ENCODE measurements around the gene RBM15B. TPM values are rescaled to one million over a fixed set of nuclear protein-coding genes. Genes with fewer than 3 reads are reported as not detected.
"Not testable (repeated sequence)": the region's sequence is repeated elsewhere in the genome, so short reads cannot be mapped to it uniquely, and the experiment has no call there.

RBM15B gene
- total RNA-seq, 2 donors from 2014 or later, result 12.6 to 22.9 TPM

DNA sequence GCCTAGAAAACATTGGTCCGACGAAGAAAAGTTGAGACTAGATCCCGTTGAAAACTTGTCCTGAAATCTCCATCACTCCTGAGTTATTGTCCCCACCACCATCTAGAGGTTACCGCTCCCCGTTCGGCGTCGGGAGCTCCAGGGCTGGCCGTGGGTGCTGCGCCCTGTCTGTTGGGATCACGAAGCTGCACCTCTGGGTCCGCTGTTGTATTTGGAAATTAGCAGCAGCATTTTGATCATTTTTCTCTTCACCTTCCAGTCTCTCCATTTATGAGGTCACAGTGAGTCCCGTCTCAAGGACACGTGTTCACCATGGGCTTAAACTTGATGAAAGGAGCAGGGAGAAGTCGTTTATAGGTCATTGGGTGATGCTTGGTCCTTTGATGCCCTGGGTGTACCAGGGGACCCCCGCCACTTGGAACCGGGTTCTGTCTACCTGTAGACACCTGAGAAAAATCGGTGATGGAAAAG lies 5.4 kb upstream of the RBM15B start:
- Mint-ChIP-seq H3K27ac (peak overlapping the region; percentile 99), H3K9me3 (no peaks in the 10 kb centered on the region), H3K36me3 (peaks cover 31 to 40% of the 10 kb centered on the region in 2 donors)
- ATAC-seq (no peak), DNase-seq (ENCODE audit: low spot score in 2 of 2) (no peak)

DNA sequence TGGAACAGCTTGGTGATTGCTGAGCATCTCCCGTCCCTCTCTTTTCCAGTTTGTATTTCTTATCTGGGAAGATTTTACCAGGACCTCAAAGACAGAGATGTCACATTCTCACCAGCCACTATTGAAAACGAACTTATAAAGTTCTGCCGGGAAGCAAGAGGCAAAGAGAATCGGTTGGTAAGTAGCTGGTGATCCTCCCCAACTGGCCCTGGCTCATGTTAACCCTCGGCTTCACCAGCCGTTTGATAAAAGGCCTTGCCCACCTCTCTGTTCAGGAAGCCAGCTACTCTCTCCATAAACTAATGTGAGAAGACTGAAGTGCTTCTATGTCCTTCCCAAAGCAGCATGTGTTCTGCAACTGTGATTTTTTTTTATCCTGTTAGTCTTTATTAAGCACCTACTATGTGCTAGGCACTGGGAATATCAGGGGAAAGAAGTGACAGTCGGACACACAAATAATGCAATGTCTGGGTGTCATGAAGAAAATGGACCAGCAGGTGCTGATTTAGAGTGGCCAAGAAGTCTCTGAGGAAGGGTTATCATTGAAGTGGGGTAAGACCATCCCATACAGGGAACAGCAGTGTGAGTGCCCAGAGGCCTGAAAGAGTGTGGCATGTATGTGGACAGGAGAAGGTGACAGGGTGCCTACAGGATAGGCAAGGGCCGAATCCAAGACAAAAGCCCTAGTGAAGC lies 4.8 kb upstream of the RBM15B start:
- DNase-seq (ENCODE audit: low spot score in 2 of 2) (no peak), ATAC-seq (no peak)
- peaks cover 31 to 40% of the 10 kb centered on the region in 2 donors for H3K36me3 Mint-ChIP-seq
- H3K27ac Mint-ChIP-seq, result peak overlapping the region; percentile 99
- H3K9me3 Mint-ChIP-seq, result no peaks in the 10 kb centered on the region

DNA sequence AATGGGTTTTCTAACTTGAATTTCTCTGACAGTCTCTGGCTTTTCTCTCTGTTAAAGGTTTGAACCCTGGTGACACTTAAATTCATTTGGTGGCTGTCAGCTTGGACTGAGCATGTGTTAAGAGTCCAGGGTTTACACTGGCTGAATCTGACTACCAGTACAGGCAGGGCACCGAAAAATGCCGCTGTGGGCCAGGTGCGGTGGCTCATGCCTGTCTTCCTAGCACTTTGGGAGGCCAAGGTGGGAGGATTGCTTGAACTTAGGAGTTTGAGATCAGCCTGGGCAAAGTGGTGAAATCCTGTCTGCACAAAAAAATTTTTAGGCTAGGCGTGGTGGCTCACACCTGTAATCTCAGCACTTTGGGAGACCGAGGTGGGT lies 4.2 kb upstream of the RBM15B start:
- DNase-seq (ENCODE audit: low spot score in 2 of 2) (no peak), ATAC-seq (no peak)
- H3K27ac Mint-ChIP-seq, result peak overlapping the region in 1 of 2 donors; percentile 99
- H3K9me3 Mint-ChIP-seq, result no peaks in the 10 kb centered on the region
- peaks cover 31 to 40% of the 10 kb centered on the region in 2 donors for H3K36me3 Mint-ChIP-seq

DNA sequence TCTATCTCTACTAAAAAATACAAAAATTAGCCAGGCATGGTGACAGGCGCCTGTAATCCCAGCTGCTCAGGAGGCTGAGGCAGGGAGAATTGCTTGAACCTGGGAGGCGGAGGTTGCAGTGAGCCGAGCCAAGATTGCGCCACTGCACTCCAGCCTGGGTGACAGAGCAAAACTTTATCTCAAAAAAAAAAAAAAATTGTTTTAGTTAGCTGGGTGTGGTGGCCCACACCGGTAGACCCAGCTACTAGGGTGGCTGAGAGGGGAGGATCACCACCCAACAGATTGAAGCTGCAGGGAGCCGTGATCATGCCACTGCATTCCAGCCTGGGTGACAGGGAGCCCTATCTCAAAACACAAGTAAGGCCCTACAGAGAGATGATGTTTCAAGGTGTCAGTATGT lies 3.8 kb upstream of the RBM15B start:
- DNase-seq (ENCODE audit: low spot score in 2 of 2); H3K9me3 Mint-ChIP-seq; ATAC-seq; H3K27ac Mint-ChIP-seq: not testable (repeated sequence)
- peaks cover 33 to 40% of the 10 kb centered on the region in 2 donors for H3K36me3 Mint-ChIP-seq

DNA sequence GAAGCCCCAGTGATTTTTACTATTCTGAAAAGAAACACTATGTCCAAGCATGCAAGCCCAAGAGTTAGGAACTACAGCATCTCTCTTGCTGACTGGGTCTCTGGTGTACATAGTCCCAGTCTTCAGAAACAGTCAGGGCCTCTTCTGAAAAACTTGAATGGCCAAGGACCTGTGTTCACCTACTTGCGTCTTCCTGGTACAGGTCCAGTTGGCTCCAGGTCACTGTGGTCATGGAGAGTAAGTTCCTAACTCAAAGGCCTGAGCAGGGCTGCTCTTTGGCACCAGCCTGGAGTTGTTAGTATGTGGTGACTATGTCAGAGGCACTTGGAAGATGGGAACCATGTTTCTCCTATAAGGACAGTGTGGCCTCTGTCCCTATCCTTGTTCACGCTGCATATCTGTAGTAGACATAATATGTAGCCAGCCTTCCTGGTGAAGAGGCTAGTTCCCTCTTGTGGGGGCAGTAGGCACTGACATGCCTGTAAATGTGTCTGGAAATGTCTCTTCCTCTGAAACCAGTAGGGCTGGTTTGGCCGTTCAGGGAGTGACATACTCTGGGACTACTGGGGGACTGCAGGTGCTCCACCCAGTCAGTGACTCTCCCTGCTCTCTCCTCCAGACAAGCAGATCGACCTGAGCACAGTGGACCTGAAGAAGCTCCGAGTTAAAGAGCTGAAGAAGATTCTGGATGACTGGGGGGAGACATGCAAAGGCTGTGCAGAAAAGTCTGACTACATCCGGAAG lies 2.6 kb upstream of the RBM15B start:
- DNase-seq (ENCODE audit: low spot score in 2 of 2) (no peak), ATAC-seq (no peak)
- Mint-ChIP-seq H3K9me3 (no peaks in the 10 kb centered on the region), H3K36me3 (peaks cover 45 to 47% of the 10 kb centered on the region in 2 donors), H3K27ac (no peak overlapping the region)

DNA sequence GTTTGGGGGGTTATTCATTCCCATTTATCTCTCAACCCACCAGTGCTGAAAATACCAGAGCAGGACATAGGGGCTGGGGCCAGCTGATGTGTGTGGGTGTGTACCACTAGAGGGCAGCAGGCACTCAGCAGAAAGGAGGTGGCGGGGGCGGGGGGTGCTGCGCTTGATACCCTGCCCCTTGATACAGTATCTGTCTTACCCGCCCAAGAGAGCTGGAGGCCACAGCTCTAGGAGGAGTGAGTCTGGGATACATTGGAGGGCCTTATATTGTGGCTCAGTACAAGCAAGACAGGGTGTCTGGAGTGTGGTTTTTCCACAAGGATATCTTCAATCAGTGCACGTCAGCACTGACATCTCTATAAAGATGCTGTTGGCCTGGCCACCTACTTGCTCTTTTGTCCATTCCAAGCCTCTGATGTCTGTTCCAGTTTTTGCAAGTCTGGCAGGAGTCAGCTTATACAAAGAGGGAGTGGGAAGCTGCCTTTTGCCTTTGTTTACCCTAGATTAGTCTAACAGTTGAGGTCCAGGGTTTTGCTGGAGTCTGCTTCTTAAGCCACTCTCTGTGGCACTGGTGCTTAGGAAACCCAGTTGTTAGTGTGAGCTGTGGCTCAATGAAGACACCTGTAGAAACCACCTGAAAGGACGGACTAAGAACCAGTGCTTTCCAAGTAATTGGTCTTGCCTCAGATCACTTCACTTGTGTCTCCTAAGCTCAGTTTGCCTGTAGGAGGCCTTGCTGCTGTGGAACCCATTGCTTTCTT lies 1.5 kb upstream of the RBM15B start:
- DNase-seq (ENCODE audit: low spot score in 2 of 2) (peak in 1 of 2 donors; percentile 61), ATAC-seq (no peak)
- H3K27ac Mint-ChIP-seq, result peak overlapping the region; percentile 77 to 84
- peaks cover 47 to 48% of the 10 kb centered on the region in 2 donors for H3K36me3 Mint-ChIP-seq
- no peaks in the 10 kb centered on the region for H3K9me3 Mint-ChIP-seq

DNA sequence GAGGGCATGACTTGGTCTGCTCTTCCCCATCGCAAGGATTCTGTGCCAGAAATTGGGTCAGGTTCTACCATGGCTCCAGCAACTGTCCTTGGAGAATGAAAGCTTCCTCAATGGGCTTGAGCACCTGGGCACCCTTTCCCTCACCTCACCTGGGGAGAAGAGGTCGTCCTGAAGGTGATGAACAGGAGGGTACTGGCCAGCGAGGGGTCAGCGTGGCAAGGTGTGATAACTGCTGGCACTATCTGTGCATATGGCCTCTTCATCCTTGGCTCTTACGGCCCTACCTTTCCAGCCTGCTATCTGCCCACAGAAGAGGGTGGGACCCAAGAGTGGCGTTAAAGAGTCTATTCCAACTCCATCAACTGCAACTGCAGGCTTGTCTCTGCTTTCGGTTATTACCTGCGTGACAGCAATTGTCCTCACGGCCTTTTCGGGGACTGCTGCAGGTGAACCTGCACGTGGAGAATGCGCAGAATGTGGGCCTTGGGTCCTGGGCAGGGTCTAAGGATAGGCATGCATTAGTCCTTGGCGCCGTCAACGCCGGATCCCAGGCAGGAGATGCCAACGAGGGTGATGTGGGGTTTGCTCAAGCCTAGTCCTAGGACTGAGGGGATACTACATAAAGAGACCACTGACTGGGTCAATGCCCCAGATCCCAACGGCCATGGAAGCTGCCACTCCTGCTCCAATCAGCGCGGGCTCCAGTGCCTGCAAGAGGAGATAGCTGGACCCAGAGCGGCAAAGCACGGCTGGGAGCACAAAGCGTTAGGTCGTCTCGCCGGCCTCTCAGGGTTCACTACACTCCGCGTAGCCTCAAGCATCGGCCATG lies 625 bp upstream of the RBM15B start:
- Mint-ChIP-seq H3K36me3 (peaks cover 45 to 49% of the 10 kb centered on the region in 2 donors), H3K27ac (peak overlapping the region; percentile 65 to 84), H3K9me3 (no peaks in the 10 kb centered on the region)
- no peak for DNase-seq (ENCODE audit: low spot score in 2 of 2)
- ATAC-seq, result peak; percentile 4 to 25

DNA sequence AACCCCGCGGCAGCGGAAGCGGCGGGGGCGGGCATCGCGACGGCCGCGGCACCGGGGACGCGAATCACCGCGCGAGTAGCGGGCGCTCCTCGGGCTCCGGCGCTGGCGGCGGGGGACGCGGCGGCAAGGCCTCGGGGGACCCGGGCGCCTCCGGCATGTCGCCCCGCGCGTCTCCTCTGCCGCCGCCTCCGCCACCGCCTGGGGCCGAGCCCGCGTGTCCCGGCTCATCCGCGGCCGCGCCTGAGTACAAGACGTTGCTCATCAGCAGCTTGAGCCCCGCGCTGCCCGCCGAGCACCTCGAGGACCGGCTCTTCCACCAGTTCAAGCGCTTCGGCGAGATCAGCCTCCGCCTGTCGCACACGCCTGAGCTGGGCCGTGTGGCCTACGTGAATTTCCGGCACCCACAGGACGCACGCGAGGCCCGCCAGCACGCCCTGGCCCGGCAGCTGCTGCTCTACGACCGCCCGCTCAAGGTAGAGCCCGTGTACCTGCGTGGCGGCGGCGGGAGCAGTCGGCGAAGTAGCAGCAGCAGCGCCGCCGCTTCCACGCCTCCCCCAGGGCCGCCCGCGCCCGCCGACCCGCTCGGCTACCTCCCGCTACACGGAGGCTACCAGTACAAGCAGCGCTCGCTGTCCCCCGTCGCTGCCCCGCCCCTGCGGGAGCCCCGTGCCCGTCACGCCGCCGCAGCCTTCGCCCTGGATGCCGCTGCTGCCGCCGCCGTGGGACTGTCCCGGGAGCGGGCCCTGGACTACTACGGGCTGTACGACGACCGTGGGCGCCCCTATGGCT lies 675 bp downstream of the RBM15B start:
- Mint-ChIP-seq H3K9me3 (no peaks in the 10 kb centered on the region), H3K36me3 (peaks cover 33 to 36% of the 10 kb centered on the region in 2 donors), H3K27ac (peak overlapping the region; percentile 79 to 89)
- ATAC-seq (peak; percentile 1 to 13), DNase-seq (ENCODE audit: low spot score in 2 of 2) (peak in 1 of 2 donors; percentile 39)

DNA sequence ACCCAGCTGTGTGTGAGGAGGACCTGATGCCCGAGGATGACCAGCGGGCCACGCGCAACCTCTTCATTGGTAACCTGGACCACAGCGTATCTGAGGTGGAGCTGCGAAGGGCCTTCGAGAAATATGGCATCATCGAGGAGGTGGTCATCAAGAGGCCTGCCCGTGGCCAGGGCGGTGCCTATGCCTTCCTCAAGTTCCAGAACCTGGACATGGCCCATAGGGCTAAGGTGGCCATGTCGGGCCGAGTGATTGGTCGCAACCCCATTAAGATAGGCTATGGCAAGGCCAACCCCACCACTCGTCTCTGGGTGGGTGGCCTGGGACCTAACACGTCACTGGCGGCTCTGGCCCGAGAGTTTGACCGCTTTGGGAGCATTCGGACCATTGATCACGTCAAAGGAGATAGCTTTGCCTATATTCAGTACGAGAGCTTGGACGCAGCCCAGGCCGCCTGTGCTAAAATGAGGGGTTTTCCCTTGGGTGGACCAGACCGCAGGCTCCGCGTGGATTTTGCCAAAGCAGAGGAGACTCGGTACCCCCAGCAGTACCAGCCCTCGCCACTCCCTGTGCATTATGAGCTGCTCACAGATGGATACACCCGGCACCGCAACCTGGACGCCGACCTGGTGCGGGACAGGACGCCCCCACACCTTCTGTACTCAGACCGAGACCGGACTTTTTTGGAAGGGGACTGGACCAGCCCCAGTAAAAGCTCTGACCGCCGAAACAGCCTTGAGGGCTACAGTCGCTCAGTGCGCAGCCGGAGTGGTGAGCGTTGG lies 1.5 kb downstream of the RBM15B start:
- no peak for DNase-seq (ENCODE audit: low spot score in 2 of 2)
- peaks cover 32 to 36% of the 10 kb centered on the region in 2 donors for H3K36me3 Mint-ChIP-seq
- H3K27ac Mint-ChIP-seq, result peak overlapping the region; percentile 79 to 86
- no peak for ATAC-seq
- H3K9me3 Mint-ChIP-seq, result no peaks in the 10 kb centered on the region

DNA sequence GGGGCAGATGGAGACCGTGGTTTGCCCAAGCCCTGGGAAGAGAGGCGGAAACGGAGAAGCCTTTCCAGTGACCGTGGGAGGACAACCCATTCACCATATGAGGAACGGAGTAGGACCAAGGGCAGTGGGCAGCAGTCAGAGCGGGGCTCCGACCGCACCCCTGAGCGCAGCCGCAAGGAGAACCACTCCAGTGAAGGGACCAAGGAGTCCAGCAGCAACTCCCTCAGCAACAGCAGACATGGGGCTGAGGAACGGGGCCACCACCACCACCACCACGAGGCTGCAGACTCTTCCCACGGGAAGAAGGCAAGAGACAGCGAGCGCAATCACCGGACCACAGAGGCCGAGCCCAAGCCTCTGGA lies 2.0 kb downstream of the RBM15B start:
- Mint-ChIP-seq H3K36me3 (peaks cover 26 to 30% of the 10 kb centered on the region in 2 donors), H3K9me3 (no peaks in the 10 kb centered on the region), H3K27ac (peak overlapping the region; percentile 79 to 88)
- ATAC-seq (no peak), DNase-seq (ENCODE audit: low spot score in 2 of 2) (no peak)

DNA sequence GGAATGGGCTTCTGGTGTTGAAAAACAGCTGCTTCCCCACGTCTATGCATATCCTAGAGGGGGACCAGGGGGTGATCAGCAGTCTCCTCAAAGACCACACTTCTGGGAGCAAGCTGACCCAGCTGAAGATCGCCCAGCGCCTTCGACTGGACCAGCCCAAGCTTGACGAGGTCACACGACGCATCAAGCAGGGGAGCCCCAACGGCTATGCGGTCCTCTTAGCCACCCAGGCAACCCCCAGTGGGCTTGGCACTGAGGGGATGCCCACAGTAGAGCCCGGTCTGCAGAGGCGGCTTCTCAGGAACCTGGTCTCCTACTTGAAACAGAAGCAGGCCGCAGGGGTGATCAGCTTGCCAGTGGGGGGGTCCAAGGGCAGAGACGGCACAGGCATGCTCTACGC lies 2.5 kb downstream of the RBM15B start:
- Mint-ChIP-seq H3K27ac (peak overlapping the region; percentile 79 to 95), H3K9me3 (no peaks in the 10 kb centered on the region), H3K36me3 (peaks cover 26 to 30% of the 10 kb centered on the region in 2 donors)
- DNase-seq (ENCODE audit: low spot score in 2 of 2), result no peak
- no peak for ATAC-seq

DNA sequence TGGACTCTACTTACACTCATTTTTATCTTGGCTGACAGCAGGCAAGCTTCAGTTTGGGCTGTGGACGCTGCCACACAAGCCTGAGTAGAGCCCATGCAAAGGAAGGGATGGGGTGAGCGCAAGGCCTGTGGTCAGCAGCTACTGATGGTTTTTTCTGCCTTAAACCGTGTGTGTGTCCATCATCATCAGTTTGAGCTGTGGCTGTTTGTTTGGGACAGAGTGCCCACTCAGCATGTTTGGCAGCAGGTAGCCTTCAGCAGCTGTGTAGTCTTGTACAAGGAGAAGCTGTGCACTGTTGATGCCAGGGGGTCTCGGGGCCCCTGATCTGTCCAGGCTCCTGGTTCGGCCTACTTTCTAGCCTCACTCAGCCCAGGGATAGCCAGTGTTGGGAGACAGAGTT lies 3.5 kb downstream of the RBM15B start:
- H3K36me3 Mint-ChIP-seq, result peaks cover 25 to 26% of the 10 kb centered on the region in 2 donors

DNA sequence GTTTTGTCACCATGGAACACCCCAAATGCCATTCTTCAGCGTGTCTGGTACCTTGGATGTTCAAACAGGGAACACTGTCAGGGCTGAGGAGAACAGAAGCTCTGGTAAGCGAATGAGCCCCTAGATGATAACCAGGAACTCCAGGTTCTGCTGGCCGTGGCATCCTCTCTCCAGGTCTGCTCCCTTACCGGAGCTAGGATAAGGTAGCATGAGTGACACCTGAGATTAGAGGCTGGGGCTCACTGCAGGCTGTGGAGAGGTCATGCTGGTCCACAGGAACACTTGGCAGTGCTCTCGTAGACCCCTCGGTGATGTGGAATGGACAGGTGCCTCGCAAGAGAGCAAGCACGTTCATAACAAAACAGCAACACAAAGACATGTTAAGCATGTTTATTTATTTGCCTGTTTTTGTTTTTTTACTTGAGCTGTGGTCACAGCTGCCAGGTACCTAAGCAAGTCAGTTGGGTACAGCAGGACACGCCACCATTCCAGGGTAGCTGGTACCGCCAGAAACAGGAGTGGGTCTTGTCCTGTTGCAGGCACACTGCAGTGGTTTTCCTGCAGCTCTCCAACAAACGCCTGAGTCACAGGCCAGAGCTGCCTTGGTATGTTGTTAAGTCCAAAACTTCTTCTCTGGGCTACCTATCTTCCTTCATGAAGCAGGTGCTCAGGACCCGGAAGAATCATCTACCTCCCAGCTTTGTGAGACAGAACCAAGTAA lies 4.6 kb downstream of the RBM15B start:
- Mint-ChIP-seq H3K27ac (peak overlapping the region; percentile 79 to 95), H3K36me3 (peaks cover 25 to 26% of the 10 kb centered on the region in 2 donors), H3K9me3 (no peaks in the 10 kb centered on the region)
- DNase-seq (ENCODE audit: low spot score in 2 of 2) (no peak), ATAC-seq (no peak)

More for the DNA sequence above, 3.5 kb downstream of the RBM15B start:
- Mint-ChIP-seq H3K27ac (peak overlapping the region; percentile 79 to 95), H3K9me3 (no peaks in the 10 kb centered on the region)
- DNase-seq (ENCODE audit: low spot score in 2 of 2), result no peak
- ATAC-seq, result no peak

DNA sequence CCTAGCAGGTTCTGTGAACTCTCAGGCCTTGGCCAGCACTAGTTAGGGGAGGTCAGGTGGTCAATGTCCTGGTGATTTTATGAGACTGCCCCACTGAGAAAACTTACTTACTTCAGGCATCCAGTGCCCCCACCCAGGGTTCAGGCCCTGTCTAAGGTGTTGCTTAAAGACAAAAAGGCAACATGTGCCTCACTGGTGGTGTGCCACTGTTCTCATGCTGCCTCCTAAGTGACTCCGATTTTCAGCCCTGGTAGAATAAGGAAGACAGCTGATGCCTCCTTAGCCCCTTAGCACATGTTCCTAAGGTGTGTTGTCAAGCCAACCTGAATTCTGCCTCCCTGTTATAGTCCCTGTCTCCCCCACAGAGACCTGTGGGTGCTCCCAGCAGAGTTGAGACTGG lies 5.3 kb downstream of the RBM15B start:
- no peak for ATAC-seq
- no peak for DNase-seq (ENCODE audit: low spot score in 2 of 2)
- H3K36me3 Mint-ChIP-seq, result peaks cover 25 to 26% of the 10 kb centered on the region in 2 donors
- peak overlapping the region; percentile 79 to 89 for H3K27ac Mint-ChIP-seq
- H3K9me3 Mint-ChIP-seq, result no peaks in the 10 kb centered on the region
